Neural progenitor cell (in vitro differentiated cells): ENCODE results near the gene USP13. TPM values are rescaled to one million over a fixed set of nuclear protein-coding genes. Genes with fewer than 3 reads are reported as not detected.

Source experiments
- DNase-seq: peaks from one replicate; pipeline ENCODE4 v3.0.0-alpha.2; 2016; ENCODE audit warnings: low spot score
- H2AFZ ChIP-seq: fragments of 200-600 bp; sonication (generic); replicated peaks from 2 replicates; pipeline ENCODE4 v1.6.1; 2016; ENCODE audit warnings: antibody characterized with exemption
- H3F3A ChIP-seq: fragments of 200-600 bp; sonication (generic); 2 replicates; pipeline ENCODE4 v1.6.1; 2016; ENCODE audit warnings: antibody characterized with exemption, low read depth
- H3K27ac ChIP-seq: fragments of 200-600 bp; sonication (generic); 2 replicates; pipeline ENCODE4 v1.5.1; 2016; ENCODE audit warnings: mild to moderate bottlenecking
- H3K27me3 ChIP-seq: fragments of 200-600 bp; sonication (generic); 2 replicates; pipeline ENCODE4 v1.6.1; 2016; ENCODE audit warnings: mild to moderate bottlenecking, moderate library complexity
- H3K36me3 ChIP-seq: fragments of 200-600 bp; sonication (generic); 2 replicates; pipeline ENCODE4 v1.5.1; 2016
- H3K4me1 ChIP-seq: fragments of 200-600 bp; sonication (generic); 2 replicates; pipeline ENCODE4 v1.6.1; 2016; ENCODE audit warnings: mixed run types
- H3K4me2 ChIP-seq: fragments of 200-600 bp; sonication (generic); 2 replicates; pipeline ENCODE4 v1.6.1; 2016
- H3K4me3 ChIP-seq: fragments of 200-600 bp; sonication (generic); 2 replicates; pipeline ENCODE4 v1.5.1; 2016
- H3K79me2 ChIP-seq: fragments of 200-600 bp; sonication (generic); 2 replicates; pipeline ENCODE4 v1.6.1; 2016; ENCODE audit warnings: low read depth
- H3K9ac ChIP-seq: fragments of 200-600 bp; sonication (generic); 2 replicates; pipeline ENCODE4 v1.6.1; 2016
- H3K9me3 ChIP-seq: fragments of 200-600 bp; sonication (generic); 2 replicates; pipeline ENCODE4 v1.5.1; 2016; ENCODE audit warnings: low read depth
- H4K20me1 ChIP-seq: fragments of 200-600 bp; sonication (generic); 2 replicates; pipeline ENCODE4 v1.6.1; 2016; ENCODE audit warnings: low read depth
- H3K27ac Mint-ChIP-seq: 3 replicates; pipeline ENCODE4 v1.8.0; 2021; ENCODE audit warnings: mixed read lengths
- H3K27me3 Mint-ChIP-seq: 2 replicates; pipeline ENCODE4 v1.8.0; 2022; ENCODE audit warnings: low read depth, mild to moderate bottlenecking, inconsistent platforms, moderate library complexity, mixed read lengths; ENCODE audit not compliant: insufficient read depth
- H3K36me3 Mint-ChIP-seq: 3 replicates; pipeline ENCODE4 v1.8.0; 2021; ENCODE audit warnings: mixed read lengths
- H3K4me1 Mint-ChIP-seq: 3 replicates; pipeline ENCODE4 v1.8.0; 2021; ENCODE audit warnings: mixed read lengths
- H3K4me3 Mint-ChIP-seq: 3 replicates; pipeline ENCODE4 v1.8.0; 2021; ENCODE audit warnings: mild to moderate bottlenecking, moderate library complexity, mixed read lengths
- H3K9me3 Mint-ChIP-seq: 3 replicates; pipeline ENCODE4 v1.8.0; 2020; ENCODE audit warnings: mixed read lengths
- CTCF ChIP-seq: fragments of 200-600 bp; sonication (generic); IDR thresholded peaks from 2 replicates; pipeline ENCODE4 v1.5.1; 2017; ENCODE audit warnings: antibody characterized with exemption, mild to moderate bottlenecking
- EZH2 ChIP-seq: fragments of 200-600 bp; sonication (generic); IDR thresholded peaks from 2 replicates; pipeline ENCODE4 v1.6.1; 2017; ENCODE audit warnings: antibody characterized with exemption, mild to moderate bottlenecking, moderate library complexity
- EZH2phosphoT487 ChIP-seq: fragments of 200-600 bp; sonication (generic); IDR thresholded peaks from 2 replicates; pipeline ENCODE4 v1.6.1; 2017; ENCODE audit warnings: antibody characterized with exemption
- total RNA-seq: library from RNA; depleted of rRNA; stranded (reverse); fragments of >200 nt; gene quantifications from 2 replicates; pipeline ENCODE4 v1.2.3, GENCODE V29; 2015; ENCODE audit warnings: low replicate concordance

Gene USP13
- total RNA-seq, 1 donor from 2014 or later: 17.7 TPM

- Mint-ChIP-seq H3K4me1 (no peaks in the 10 kb centered on the region), H3K9me3 (no peaks in the 10 kb centered on the region), H3K27ac (no peak overlapping the region), H3K27me3 (peaks cover 2% of the 10 kb centered on the region), H3K4me3 (no peak overlapping the region), H3K36me3 (no peaks in the 10 kb centered on the region)
- Histone ChIP-seq H2AFZ (no peak overlapping the region), H3K27me3 (no peaks in the 10 kb centered on the region), H3K79me2 (no peaks in the 10 kb centered on the region), H3K36me3 (no peaks in the 10 kb centered on the region), H4K20me1 (no peaks in the 10 kb centered on the region), H3K4me3 (no peak overlapping the region), H3K4me1 (no peaks in the 10 kb centered on the region), H3K9ac (no peak overlapping the region), H3K9me3 (no peaks in the 10 kb centered on the region), H3K27ac (no peak overlapping the region), H3F3A (no peaks in the 10 kb centered on the region), H3K4me2 (no peak overlapping the region)
- no peak for DNase-seq
- TF ChIP-seq EZH2: no peak
- no peak for TF ChIP-seq EZH2phosphoT487
- no peak for TF ChIP-seq CTCF
Observed at GRCh38 chr3:179812096-179812382, 159.2 kb downstream of the USP13 start.

- no peaks in the 10 kb centered on the region for H3K79me2 ChIP-seq
- no peak overlapping the region for H2AFZ ChIP-seq
- H3F3A ChIP-seq: no peaks in the 10 kb centered on the region
- Mint-ChIP-seq H3K27me3 (peaks cover 2% of the 10 kb centered on the region), H3K9me3 (peaks cover 2% of the 10 kb centered on the region), H3K36me3 (no peaks in the 10 kb centered on the region), H3K4me1 (no peaks in the 10 kb centered on the region), H3K4me3 (no peak overlapping the region), H3K27ac (no peak overlapping the region)
- H3K4me1 ChIP-seq: no peaks in the 10 kb centered on the region
- no peaks in the 10 kb centered on the region for H4K20me1 ChIP-seq
- no peak overlapping the region for H3K27ac ChIP-seq
- TF ChIP-seq CTCF: no peak
- TF ChIP-seq EZH2phosphoT487: no peak
- H3K4me3 ChIP-seq: no peak overlapping the region
- H3K9me3 ChIP-seq: no peaks in the 10 kb centered on the region
- no peaks in the 10 kb centered on the region for H3K27me3 ChIP-seq
- no peaks in the 10 kb centered on the region for H3K36me3 ChIP-seq
- H3K4me2 ChIP-seq: no peak overlapping the region
- H3K9ac ChIP-seq: no peak overlapping the region
- DNase-seq: no peak
Observed at GRCh38 chr3:179819379-179819778, 166.5 kb downstream of the USP13 start.

- TF ChIP-seq EZH2 (no peak), EZH2phosphoT487 (no peak), CTCF (no peak)
- Mint-ChIP-seq H3K4me3 (no peak overlapping the region), H3K4me1 (peaks cover 2% of the 10 kb centered on the region), H3K27me3 (peaks cover 2% of the 10 kb centered on the region), H3K9me3 (peaks cover 2% of the 10 kb centered on the region), H3K27ac (no peak overlapping the region), H3K36me3 (no peaks in the 10 kb centered on the region)
- no peaks in the 10 kb centered on the region for H3K79me2 ChIP-seq
- H3K4me3 ChIP-seq: no peak overlapping the region
- no peaks in the 10 kb centered on the region for H3F3A ChIP-seq
- H3K27ac ChIP-seq: no peak overlapping the region
- H4K20me1 ChIP-seq: no peaks in the 10 kb centered on the region
- H3K27me3 ChIP-seq: no peaks in the 10 kb centered on the region
- no peak for DNase-seq
- no peak overlapping the region for H3K9ac ChIP-seq
- no peaks in the 10 kb centered on the region for H3K36me3 ChIP-seq
- no peaks in the 10 kb centered on the region for H3K4me1 ChIP-seq
- H3K9me3 ChIP-seq: no peaks in the 10 kb centered on the region
- no peak overlapping the region for H3K4me2 ChIP-seq
- H2AFZ ChIP-seq: no peak overlapping the region
Observed at GRCh38 chr3:179822296-179822695, 169.5 kb downstream of the USP13 start.
